ENCODE results near the gene ZNF888.

Gene ZNF888

DNA sequence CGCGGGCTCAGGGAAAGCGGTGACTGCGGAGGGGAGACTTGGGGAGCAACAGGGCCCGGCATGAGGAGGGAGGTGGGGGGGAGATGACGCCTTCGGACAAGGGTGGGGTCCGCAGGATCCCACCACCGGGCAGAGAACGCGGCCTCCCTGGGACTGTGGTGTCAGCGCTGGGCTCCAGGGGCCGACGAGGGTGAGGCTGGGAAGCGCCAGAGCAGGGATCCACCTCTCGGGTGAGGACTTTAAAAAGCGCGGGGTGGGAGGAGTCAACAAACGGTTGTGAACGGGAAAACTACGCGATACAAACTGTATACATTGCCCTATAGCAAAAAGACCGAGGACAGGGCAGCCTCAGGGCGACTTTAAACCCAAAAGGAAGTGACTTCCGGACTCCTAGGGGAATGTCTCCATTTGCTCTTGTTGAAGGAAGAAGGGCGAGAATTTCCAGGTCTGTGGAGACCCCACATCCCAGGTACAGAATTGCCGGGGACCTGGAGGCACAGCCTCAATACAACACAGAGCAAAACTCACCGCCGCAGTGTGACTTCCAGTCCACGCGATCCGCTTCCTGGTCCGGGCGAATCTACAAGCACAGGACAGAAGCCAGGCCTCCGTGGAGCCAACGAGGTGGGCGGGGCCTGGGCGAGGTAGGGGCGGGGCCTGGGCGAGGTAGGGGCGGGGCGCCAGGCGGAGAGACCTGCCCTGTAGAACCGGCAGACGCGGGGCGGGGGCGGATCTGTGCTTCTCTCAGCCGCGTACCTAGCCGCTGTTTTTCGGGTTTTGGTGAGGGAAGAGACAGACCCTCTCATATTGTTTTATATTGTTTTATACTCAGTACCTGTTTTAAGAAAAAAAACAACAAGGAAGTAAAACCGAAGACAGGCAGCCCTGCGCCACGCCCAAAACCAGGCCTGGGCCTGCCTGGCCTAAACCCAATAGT is at the start of gene ZNF888:
TSS of gene ZNF888 (minus strand) at position 588 of the 937 bp plus-strand sequence. CDS start 5,555 bp downstream, outside the sequence.
- Mint-ChIP-seq H3K36me3 (ENCODE audit: low read depth) (peaks cover 22% of the 10 kb centered on the region), H3K27ac (peak within 1 kb of the TSS; percentile 89), H3K4me3 (peak within 1 kb of the TSS; percentile 90), H3K27me3 (no peaks in the 10 kb centered on the region), H3K4me1 (ENCODE audit: low read depth) (peaks cover 26% of the 10 kb centered on the region), H3K9me3 (peaks cover 11% of the 10 kb centered on the region)

DNA sequence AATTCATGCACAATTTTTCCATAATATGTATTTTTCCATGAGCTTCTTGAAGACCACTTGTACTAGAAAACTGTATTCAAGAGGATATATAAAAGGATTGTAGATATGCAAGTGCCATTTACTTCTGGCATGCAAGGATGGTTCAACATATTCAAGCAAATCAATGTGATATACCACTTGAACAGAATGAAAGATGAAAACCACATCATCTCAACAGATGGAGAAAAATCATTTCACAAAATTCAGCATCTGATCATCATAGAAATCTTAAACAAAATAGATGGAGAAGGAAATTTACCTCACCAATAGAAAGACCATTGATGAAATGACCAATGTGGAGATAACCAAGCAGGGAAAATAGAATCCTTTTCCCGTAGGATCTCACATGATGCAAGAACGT is 44.5 kb upstream of the ZNF888 start:
- Mint-ChIP-seq H3K4me3 (no peak overlapping the region), H3K27me3 (peaks cover 4% of the 10 kb centered on the region), H3K4me1 (ENCODE audit: low read depth) (peaks cover 12% of the 10 kb centered on the region), H3K9me3 (peaks cover 52% of the 10 kb centered on the region), H3K27ac (no peak overlapping the region), H3K36me3 (ENCODE audit: low read depth) (peaks cover 44% of the 10 kb centered on the region)

DNA sequence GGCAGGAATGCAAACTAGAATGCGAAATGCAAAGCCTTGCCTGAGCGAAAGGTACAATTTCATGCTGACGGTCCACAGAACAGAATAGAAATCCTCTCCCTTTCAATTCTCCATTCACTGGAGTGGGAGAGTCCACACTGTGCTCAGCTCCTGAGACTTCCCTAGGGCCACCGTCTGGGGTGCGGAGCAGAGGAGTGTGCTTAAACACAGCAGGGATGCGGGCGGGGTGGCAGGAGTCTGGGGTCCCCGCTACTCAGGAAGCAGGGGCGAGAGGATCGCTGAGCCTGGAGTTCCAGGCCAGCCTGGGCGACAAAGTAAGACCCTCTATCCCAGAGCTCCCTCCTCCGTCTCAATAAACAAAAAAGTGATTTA is 40.0 kb upstream of the ZNF888 start:
- Mint-ChIP-seq H3K9me3 (peaks cover 34% of the 10 kb centered on the region), H3K27me3 (no peaks in the 10 kb centered on the region), H3K27ac (peak overlapping the region; percentile 79), H3K4me1 (ENCODE audit: low read depth) (peaks cover 27% of the 10 kb centered on the region), H3K4me3 (peak overlapping the region; percentile 93), H3K36me3 (ENCODE audit: low read depth) (peaks cover 49% of the 10 kb centered on the region)

DNA sequence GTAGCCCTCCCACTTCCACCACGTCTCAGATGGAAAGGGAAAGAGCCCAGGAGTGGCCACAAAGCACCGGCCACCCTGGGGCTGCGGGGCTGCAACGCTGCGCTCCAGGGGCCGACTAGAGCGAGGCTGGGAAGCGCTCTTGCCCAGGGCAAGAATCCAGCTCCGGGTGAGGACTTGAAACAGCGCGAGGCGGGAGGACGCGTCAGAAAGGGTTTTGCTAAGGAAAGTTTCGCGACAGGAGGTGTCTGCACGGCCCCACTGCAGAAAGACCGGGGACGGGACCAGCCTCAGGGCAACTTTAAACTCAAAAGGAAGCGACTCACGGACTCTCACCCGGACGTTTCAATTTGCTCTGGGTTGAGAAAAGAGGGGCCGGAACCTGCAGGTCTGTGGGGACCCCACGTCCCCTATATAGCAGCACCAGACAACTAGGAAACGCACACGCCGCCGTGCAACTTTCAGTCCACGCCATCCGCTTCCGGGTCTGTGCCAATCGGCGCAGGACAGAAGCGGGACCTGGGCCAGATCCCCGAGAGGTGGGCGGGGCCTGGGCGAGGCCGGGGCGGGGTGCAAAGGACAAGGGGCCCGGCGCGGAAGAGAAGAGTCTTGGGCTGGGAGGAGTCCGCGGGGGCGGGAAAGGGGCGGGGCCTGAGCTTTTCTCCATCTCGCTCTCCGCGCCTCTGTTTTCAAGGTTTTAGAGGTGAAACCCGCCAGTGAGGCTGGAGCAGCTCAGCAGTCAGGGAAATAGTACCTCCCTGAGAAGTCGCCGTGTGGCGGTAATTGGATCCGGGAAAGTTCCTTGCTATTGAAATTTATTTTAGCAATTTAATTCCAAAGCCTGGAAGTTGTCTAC is 39.4 kb upstream of the ZNF888 start, which contains the start of gene ZNF816:
TSS of gene ZNF816 (minus strand) at position 488 of the 853 bp plus-strand sequence. CDS start 6,792 bp downstream, outside the sequence.
- Mint-ChIP-seq H3K36me3 (ENCODE audit: low read depth) (peaks cover 51% of the 10 kb centered on the region), H3K4me3 (peak within 1 kb of the TSS; percentile 93)

DNA sequence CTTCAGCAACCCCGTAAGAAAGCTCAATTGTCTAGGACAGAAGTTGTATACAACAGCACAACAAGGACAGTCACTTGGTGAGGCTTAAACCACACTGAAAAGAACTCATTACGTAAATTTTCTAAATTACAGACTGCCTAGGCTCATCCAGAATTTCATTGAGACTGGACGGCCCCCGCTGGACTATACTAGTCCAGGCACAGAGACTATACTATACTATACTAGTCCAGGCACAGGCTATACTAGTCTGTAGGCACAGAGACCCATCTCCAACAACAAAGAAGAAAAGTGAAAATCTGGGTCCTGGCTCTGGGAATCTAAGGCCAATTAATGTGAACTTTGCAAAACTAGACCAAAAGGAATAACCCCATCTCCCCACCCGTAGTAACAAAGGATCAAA is 38.8 kb upstream of the ZNF888 start:
- Mint-ChIP-seq H3K36me3 (ENCODE audit: low read depth) (peaks cover 51% of the 10 kb centered on the region), H3K4me3 (peak overlapping the region; percentile 93), H3K27ac (peak overlapping the region; percentile 87), H3K4me1 (ENCODE audit: low read depth) (peaks cover 27% of the 10 kb centered on the region), H3K9me3 (peaks cover 32% of the 10 kb centered on the region), H3K27me3 (no peaks in the 10 kb centered on the region)

More for the DNA sequence above, 39.4 kb upstream of the ZNF888 start, which contains the start of gene ZNF816:
- peaks cover 36% of the 10 kb centered on the region for H3K9me3 Mint-ChIP-seq
- H3K4me1 Mint-ChIP-seq (ENCODE audit: low read depth): peaks cover 27% of the 10 kb centered on the region
- peak within 1 kb of the TSS; percentile 87 for H3K27ac Mint-ChIP-seq
- no peaks in the 10 kb centered on the region for H3K27me3 Mint-ChIP-seq

DNA sequence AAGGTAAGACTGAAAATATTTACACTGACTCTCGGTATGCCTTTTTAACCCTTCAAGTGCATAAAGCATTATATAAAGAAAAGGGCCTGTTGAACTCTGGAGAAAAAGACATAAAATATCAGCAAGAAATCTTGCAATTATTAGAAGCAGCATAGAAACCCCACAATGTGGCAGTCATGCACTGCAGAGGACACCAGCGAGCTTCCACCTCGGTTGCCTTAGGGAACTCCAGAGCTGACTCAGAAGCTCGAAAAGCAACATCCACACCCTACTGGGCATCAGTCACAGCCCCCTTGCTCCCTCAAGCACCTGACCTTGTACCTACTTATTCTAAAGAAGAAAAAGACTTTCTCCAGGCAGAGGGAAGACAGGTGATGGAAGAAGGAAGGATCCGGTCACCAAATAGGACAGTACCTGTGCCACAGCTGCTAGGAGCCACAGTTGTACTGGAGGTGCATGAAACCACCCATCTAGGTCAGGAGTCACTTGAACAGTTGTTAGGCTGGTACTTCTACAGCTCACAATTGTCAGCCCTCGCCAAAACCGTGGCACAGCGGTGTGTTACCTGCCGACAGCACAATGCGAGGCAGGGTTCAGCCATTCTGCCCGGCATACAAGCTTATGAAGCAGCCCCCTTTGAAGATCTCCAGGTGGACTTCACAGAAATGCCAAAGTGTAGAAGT is 36.5 kb upstream of the ZNF888 start:
- H3K27ac Mint-ChIP-seq: no peak overlapping the region
- H3K9me3 Mint-ChIP-seq: peaks cover 41% of the 10 kb centered on the region
- H3K4me3 Mint-ChIP-seq: no peak overlapping the region
- H3K4me1 Mint-ChIP-seq (ENCODE audit: low read depth): peaks cover 27% of the 10 kb centered on the region
- H3K36me3 Mint-ChIP-seq (ENCODE audit: low read depth): peaks cover 69% of the 10 kb centered on the region
- no peaks in the 10 kb centered on the region for H3K27me3 Mint-ChIP-seq

DNA sequence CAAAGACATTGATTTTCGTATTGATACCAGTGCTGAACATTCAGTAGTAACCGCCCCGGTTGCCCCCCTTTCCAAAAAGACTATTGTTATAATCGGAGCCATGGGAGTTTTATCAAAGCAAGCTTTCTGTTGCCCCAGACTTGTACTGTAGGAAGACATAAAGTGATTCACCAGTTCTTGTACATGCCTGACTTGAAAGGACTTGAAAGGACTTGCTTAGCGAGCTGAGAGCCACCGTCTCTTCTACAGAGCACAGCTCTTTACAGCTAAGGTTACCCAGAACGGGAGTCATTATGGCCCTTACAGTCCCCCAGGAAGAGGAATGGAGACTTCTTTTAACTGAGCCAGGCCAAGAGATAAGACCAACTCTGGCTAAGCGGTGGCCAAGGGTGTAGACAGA is 34.4 kb upstream of the ZNF888 start:
- Mint-ChIP-seq H3K9me3 (peaks cover 39% of the 10 kb centered on the region), H3K4me1 (ENCODE audit: low read depth) (peaks cover 15% of the 10 kb centered on the region), H3K4me3 (no peak overlapping the region), H3K27me3 (no peaks in the 10 kb centered on the region), H3K27ac (no peak overlapping the region), H3K36me3 (ENCODE audit: low read depth) (peaks cover 87% of the 10 kb centered on the region)

DNA sequence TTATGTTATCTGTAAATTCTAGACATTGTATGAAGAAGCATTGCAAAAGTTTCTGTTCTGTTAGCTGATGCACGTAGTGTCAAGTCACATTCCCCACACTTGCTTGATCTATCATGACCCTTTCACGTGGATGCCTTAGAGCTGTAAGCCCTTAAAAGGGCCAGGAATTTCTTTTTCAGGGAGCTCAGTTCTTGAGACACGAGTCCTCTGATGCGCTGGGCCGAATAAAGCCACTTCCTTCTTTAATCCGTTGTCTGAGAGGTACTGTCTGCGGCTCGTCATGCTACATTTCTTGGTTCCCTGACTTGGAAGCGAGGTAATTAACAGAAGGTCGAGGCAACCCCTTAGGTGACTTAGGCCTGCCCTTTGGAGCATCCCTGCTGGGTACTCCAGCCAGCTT is 33.7 kb upstream of the ZNF888 start:
- H3K27ac Mint-ChIP-seq: no peak overlapping the region
- H3K9me3 Mint-ChIP-seq: peaks cover 46% of the 10 kb centered on the region
- no peaks in the 10 kb centered on the region for H3K27me3 Mint-ChIP-seq
- no peak overlapping the region for H3K4me3 Mint-ChIP-seq
- H3K4me1 Mint-ChIP-seq (ENCODE audit: low read depth): peaks cover 11% of the 10 kb centered on the region
- H3K36me3 Mint-ChIP-seq (ENCODE audit: low read depth): peaks cover 93% of the 10 kb centered on the region

DNA sequence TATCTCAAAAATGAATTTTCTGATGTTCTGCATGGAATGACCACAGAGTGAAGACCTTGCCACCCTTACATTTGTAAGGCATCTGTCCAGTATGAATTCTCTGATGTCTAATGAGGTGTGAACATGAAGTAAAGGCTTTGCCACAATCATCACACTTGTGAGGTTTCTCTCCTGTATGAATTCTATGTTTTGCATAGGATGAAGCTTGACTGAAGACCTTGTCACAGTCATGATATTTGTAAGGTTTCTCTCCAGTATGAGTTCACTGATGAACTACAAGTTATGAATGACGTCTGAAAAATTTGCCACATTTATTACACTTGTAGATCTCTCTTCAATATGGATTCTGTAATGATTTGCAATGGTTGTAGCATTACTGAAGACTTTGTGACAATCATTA is 26.2 kb upstream of the ZNF888 start:
- Mint-ChIP-seq H3K27ac (no peak overlapping the region), H3K27me3 (no peaks in the 10 kb centered on the region), H3K9me3 (peaks cover 44% of the 10 kb centered on the region), H3K36me3 (ENCODE audit: low read depth) (peaks cover 69% of the 10 kb centered on the region), H3K4me1 (ENCODE audit: low read depth) (no peaks in the 10 kb centered on the region), H3K4me3 (no peak overlapping the region)

DNA sequence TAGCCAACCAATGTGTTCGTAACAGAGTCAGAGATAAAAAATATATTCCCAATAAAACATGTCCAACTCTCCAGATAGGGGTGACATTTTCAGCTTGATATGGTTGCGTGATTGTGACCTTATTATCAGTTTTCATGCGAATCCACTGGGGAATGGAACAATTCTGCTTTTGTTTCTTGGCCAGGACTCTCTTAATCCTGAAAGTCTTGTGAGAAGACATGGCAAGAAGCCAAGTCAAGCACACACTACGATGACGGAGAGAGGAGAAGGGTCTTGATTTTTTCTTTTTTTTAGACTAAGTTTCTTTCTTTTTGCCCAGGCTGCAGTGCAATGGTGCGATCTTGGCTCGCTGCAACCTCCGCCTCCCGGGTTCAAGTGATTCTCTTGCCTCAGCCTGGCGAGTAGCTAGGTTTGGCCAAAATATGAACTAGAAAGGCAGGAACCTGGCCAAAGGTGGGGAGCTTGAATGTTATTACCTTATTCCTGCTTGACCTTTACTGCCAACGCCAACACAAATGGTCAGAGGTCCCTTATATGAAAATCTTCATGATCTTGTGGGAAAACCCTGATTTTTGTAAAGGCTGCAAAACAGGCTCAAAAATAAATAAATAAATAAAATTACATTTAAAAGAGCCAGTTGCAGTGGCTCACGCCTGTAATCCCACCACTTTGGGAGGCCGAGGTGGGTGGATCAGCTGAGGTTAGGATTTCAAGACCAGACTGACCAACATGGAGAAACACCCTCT is 25.0 kb upstream of the ZNF888 start:
- H3K27me3 Mint-ChIP-seq: no peaks in the 10 kb centered on the region
- H3K27ac Mint-ChIP-seq: no peak overlapping the region
- peaks cover 45% of the 10 kb centered on the region for H3K9me3 Mint-ChIP-seq
- H3K4me1 Mint-ChIP-seq (ENCODE audit: low read depth): no peaks in the 10 kb centered on the region
- H3K36me3 Mint-ChIP-seq (ENCODE audit: low read depth): peaks cover 61% of the 10 kb centered on the region
- no peak overlapping the region for H3K4me3 Mint-ChIP-seq

DNA sequence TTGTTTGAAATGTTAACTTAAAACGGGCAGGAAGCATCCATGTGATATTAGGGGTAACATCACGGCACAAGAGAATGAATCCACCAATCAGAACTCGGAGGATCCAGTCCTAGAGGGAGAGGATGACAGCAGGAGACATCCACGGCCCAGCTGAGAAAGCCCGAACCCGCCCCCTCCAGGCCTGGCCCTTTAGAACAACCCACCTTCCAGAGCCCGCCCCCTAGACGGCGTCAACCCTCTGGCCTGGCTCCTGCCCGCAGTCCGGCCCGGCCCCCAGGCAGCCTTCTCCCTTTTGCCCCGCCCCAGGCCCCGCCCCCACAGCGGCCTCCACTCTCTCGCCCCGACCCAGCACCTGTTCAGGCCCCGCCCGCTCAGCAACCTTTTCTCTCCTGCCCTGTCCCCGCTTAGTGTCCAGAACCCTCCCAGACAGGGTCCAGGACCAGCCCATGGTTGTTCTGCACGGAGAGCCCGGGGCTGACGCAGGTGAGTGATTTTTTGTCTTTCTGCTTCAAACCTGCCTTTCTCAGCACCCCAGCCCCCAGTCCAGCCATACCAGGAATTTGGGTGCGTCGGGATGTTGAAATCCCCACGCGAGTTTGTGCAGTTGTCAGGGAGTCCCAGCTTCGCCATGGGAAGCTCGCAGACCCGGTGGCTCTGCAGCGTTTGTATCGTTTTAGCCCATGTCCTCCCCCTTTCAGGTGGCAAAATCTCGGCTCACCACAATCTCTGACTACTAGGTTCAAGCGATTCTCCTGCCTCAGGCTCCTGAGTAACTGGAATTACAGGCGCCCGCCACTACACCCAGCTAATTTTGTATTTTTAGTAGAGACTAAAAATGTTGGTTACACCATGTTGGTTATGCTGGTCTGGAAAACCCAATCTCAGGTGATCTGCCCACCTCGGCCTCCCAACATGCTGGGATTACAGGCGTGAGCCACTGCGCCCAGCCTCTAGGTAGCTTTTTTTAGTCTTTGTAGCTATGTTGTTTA is 23.4 kb upstream of the ZNF888 start:
- peaks cover 52% of the 10 kb centered on the region for H3K36me3 Mint-ChIP-seq (ENCODE audit: low read depth)
- peaks cover 7% of the 10 kb centered on the region for H3K4me1 Mint-ChIP-seq (ENCODE audit: low read depth)
- H3K27ac Mint-ChIP-seq: no peak overlapping the region
- no peak overlapping the region for H3K4me3 Mint-ChIP-seq
- no peaks in the 10 kb centered on the region for H3K27me3 Mint-ChIP-seq
- peaks cover 37% of the 10 kb centered on the region for H3K9me3 Mint-ChIP-seq

DNA sequence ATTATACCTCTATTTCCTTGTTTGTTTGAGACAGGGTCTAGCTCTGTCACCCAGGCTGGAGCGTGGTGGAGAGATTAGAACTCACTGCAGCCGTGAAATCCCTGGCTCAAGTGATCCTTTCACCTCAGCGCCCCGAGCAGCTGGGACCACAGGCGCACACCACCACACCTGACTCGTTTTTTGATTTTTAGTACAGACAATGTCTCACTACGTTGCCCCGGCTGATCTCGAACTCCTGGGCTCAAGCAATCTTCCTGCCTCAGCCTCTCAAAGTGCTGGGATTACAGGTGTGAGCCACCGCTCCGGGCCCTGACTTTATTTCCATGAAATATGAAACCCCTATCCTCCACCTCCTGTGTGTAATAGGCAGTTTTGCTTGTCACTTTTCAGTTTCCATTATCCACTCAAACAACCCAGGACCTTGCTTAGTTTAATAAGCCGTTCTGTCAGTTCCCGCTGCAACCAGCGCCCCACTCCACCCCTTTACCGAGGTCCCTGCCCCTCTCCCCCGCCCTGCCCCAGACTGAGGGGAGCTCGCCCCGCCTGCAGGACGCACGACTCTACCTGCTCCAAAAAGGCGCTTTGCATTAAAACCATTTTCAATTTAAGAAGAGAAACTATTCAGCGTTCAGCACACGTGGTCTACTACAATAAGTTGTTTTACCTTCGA is 22.6 kb upstream of the ZNF888 start:
- Mint-ChIP-seq H3K36me3 (ENCODE audit: low read depth) (peaks cover 50% of the 10 kb centered on the region), H3K27ac (no peak overlapping the region), H3K27me3 (no peaks in the 10 kb centered on the region), H3K4me1 (ENCODE audit: low read depth) (peaks cover 12% of the 10 kb centered on the region), H3K4me3 (no peak overlapping the region), H3K9me3 (peaks cover 35% of the 10 kb centered on the region)

All from stimulated activated naive CD8-positive, alpha-beta T cell treated with anti-CD3 and anti-CD28 coated beads, Interleukin-15, Interleukin-2, amounts not matched to agents 100 ng/mL and 50 ng/mL, for 24 hours (primary cell).